ENCODE measurements around the gene SMYD3.

SMYD3 gene

DNA sequence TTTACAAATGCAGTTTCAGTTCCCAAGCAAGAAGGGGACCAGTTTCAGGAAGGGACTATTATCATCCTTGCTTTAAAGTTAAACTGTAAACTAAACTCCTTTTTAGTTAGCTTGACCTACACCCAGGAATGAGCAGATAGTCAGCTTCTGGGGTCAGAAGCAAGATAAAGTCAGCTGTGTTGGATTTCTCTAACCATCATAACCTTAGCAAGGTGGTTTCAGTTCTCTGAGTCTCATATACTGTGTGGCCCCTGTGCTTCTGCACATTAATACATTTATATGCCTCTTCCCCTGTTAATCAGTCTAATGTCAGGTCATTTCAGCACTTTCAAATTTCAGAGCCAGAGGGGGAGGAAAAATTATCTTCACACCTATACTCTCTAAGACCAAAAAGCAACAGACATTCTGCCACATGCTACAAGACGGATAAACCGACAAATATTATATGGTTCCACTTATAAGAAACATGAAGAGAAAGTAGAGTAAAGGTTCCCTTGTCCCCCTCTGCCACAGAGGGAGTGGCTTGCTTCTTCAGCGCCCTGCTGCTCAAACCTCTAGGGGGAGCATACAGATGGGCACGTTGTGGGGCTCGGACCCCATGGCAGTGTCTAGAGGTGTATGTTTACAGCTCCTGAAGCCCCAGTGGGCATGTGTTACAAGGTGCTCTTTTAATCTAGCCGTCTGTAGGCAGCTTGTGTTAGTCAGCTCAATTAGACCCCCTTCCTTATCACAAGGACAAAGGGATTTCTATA, 89.1 kb downstream of the SMYD3 start:
- H3K4me1 ChIP-seq (ENCODE audit: insufficient read depth, insufficient read length): no peaks in the 10 kb centered on the region
- peaks cover 22% of the 10 kb centered on the region; the same call in 1 of the 2 replicates for H3K9me3 ChIP-seq (ENCODE audit: insufficient read depth, low read length)
- no peak overlapping the region for H3K9ac ChIP-seq (ENCODE audit: insufficient read length, low read depth)
- no peak overlapping the region for H3K4me3 ChIP-seq (ENCODE audit: insufficient read length, low read depth)
- no peaks in the 10 kb centered on the region for H3K27me3 ChIP-seq (ENCODE audit: insufficient read depth, insufficient read length)
- no peak for TF ChIP-seq ZNF274 (IDR thresholded peaks at IDR 0.05; ENCODE audit: low read depth, low read length)
- TF ChIP-seq YY1 (IDR thresholded peaks at IDR 0.05; ENCODE audit: insufficient read depth, insufficient read length): no peak
- TF ChIP-seq SUZ12 (IDR thresholded peaks at IDR 0.05; ENCODE audit: extremely low read depth, insufficient read depth, insufficient read length): no peak
- no peaks in the 10 kb centered on the region for H3K36me3 ChIP-seq (ENCODE audit: insufficient read depth, insufficient read length, low read length)
- DNase-seq (ENCODE audit: low read depth, low spot score): no peak

DNA sequence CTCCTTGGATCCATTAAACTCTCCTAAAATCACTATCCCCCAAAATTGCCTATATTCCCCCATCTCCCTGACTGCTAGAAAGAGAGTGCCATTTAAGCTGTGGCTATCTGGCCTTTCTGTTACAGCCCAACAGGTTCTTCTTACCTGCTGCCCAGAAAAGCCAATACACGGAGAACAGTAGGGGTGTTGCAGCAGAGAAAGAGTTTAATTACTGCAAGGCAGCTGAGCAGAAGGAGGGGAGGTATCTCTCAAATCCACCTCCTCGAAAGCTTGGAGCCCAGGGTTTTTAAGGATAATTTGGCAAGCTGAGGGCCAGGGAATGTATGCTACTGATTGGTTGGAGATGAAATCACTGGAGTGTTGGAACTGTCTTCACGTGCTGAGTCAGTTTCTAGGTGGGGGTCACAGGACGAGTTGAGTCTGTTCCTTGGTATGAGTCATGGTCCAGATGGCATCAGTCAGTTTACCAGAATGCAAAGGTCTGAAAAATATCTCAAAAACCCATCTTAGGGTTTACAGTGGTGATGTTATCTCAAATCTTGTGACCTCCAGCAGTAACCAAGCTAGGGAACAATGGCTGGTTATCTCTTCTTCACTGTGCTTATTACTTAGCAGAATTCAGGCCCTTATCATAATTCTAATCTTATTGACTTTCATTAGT, 89.8 kb downstream of the SMYD3 start:
- H3K36me3 ChIP-seq (ENCODE audit: insufficient read depth, insufficient read length, low read length): no peaks in the 10 kb centered on the region
- H3K27me3 ChIP-seq (ENCODE audit: insufficient read depth, insufficient read length): no peaks in the 10 kb centered on the region
- no peak overlapping the region for H3K9ac ChIP-seq (ENCODE audit: insufficient read length, low read depth)
- no peak for DNase-seq (ENCODE audit: low read depth, low spot score)
- no peak for TF ChIP-seq ZNF274 (IDR thresholded peaks at IDR 0.05; ENCODE audit: low read depth, low read length)
- no peak for TF ChIP-seq YY1 (IDR thresholded peaks at IDR 0.05; ENCODE audit: insufficient read depth, insufficient read length)
- no peak for TF ChIP-seq SUZ12 (IDR thresholded peaks at IDR 0.05; ENCODE audit: extremely low read depth, insufficient read depth, insufficient read length)
- H3K4me1 ChIP-seq (ENCODE audit: insufficient read depth, insufficient read length): no peaks in the 10 kb centered on the region
- peaks cover 22% of the 10 kb centered on the region; the same call in 1 of the 2 replicates for H3K9me3 ChIP-seq (ENCODE audit: insufficient read depth, low read length)
- H3K4me3 ChIP-seq (ENCODE audit: insufficient read length, low read depth): no peak overlapping the region

DNA sequence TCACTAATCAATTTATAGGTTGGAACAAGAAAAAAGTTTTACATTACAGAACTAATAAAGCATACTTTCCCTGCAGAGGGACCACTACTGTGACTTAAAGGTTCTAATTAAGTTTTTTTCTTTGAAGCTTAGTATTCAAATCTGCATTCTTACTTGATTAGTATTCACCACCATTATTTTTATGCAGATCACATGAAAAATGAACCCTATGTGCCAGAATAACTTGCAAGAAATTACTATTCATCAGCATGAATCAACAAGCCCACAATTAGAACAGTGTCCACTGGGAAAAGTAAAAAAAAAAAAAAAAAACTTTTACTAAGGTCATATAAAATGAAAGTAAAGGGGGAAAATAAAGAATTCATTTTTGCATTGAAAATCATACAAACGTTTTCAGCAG, 90.8 kb downstream of the SMYD3 start:
- DNase-seq (ENCODE audit: low read depth, low spot score): no peak

DNA sequence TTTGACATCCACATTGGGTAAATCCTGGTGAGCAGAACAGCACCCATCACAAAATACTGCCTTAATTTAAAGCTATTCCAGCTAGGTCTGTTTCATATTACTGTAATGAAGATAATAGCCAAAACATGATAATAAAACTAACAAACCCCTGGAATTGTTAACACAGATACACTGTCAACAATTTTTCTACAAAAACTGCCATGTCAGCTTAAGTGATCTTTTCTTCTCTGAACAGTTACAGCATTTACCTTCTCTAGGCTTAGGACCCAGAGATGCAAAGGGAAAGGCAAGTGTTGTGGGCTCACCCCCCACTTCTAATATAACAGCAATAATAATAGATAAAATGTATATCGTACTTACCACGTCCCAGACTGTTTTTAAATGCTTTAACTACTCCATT, 92.1 kb downstream of the SMYD3 start:
- Histone ChIP-seq H3K36me3 (ENCODE audit: insufficient read depth, insufficient read length, low read length) (no peaks in the 10 kb centered on the region), H3K9me3 (ENCODE audit: insufficient read depth, low read length) (peaks cover 22% of the 10 kb centered on the region; the same call in 1 of the 2 replicates), H3K27me3 (ENCODE audit: insufficient read depth, insufficient read length) (no peaks in the 10 kb centered on the region), H3K4me1 (ENCODE audit: insufficient read depth, insufficient read length) (no peaks in the 10 kb centered on the region), H3K4me3 (ENCODE audit: insufficient read length, low read depth) (no peak overlapping the region), H3K9ac (ENCODE audit: insufficient read length, low read depth) (no peak overlapping the region)
- DNase-seq (ENCODE audit: low read depth, low spot score): no peak
- no peak for TF ChIP-seq SUZ12 (IDR thresholded peaks at IDR 0.05; ENCODE audit: extremely low read depth, insufficient read depth, insufficient read length)
- TF ChIP-seq YY1 (IDR thresholded peaks at IDR 0.05; ENCODE audit: insufficient read depth, insufficient read length): no peak
- TF ChIP-seq ZNF274 (IDR thresholded peaks at IDR 0.05; ENCODE audit: low read depth, low read length): no peak

More for the DNA sequence above, 90.8 kb downstream of the SMYD3 start:
- H3K4me1 ChIP-seq (ENCODE audit: insufficient read depth, insufficient read length): no peaks in the 10 kb centered on the region
- no peaks in the 10 kb centered on the region for H3K27me3 ChIP-seq (ENCODE audit: insufficient read depth, insufficient read length)
- H3K9ac ChIP-seq (ENCODE audit: insufficient read length, low read depth): no peak overlapping the region
- H3K4me3 ChIP-seq (ENCODE audit: insufficient read length, low read depth): no peak overlapping the region
- no peaks in the 10 kb centered on the region for H3K36me3 ChIP-seq (ENCODE audit: insufficient read depth, insufficient read length, low read length)
- TF ChIP-seq ZNF274 (IDR thresholded peaks at IDR 0.05; ENCODE audit: low read depth, low read length) (no peak), SUZ12 (IDR thresholded peaks at IDR 0.05; ENCODE audit: extremely low read depth, insufficient read depth, insufficient read length) (no peak), YY1 (IDR thresholded peaks at IDR 0.05; ENCODE audit: insufficient read depth, insufficient read length) (no peak)
- peaks cover 22% of the 10 kb centered on the region; the same call in 1 of the 2 replicates for H3K9me3 ChIP-seq (ENCODE audit: insufficient read depth, low read length)

DNA sequence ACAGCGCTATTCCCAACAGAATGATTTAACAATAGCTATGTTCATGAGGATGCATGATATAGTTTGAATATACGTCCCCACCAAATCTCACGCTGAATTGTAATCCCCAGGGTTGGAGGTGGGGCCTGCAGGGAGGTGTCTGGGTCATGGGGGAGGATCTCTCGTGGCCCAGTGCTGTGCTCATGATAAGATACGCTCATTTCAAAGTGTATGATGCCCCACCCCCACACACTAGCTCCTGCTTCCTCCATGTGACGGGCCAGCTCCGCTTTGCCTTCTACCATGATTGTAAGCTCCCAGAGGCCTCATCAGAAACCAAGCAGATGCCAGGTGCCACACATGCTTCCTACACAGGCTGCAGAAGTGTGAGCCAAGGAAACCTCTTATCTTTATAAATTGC, 93.6 kb downstream of the SMYD3 start:
- Histone ChIP-seq H3K9me3 (ENCODE audit: insufficient read depth, low read length) (peaks cover 16% of the 10 kb centered on the region; the same call in 1 of the 2 replicates), H3K27me3 (ENCODE audit: insufficient read depth, insufficient read length) (no peaks in the 10 kb centered on the region), H3K9ac (ENCODE audit: insufficient read length, low read depth) (no peak overlapping the region), H3K36me3 (ENCODE audit: insufficient read depth, insufficient read length, low read length) (no peaks in the 10 kb centered on the region), H3K4me1 (ENCODE audit: insufficient read depth, insufficient read length) (no peaks in the 10 kb centered on the region), H3K4me3 (ENCODE audit: insufficient read length, low read depth) (no peak overlapping the region)
- no peak for DNase-seq (ENCODE audit: low read depth, low spot score)
- TF ChIP-seq YY1 (IDR thresholded peaks at IDR 0.05; ENCODE audit: insufficient read depth, insufficient read length) (no peak), ZNF274 (IDR thresholded peaks at IDR 0.05; ENCODE audit: low read depth, low read length) (no peak), SUZ12 (IDR thresholded peaks at IDR 0.05; ENCODE audit: extremely low read depth, insufficient read depth, insufficient read length) (no peak)

DNA sequence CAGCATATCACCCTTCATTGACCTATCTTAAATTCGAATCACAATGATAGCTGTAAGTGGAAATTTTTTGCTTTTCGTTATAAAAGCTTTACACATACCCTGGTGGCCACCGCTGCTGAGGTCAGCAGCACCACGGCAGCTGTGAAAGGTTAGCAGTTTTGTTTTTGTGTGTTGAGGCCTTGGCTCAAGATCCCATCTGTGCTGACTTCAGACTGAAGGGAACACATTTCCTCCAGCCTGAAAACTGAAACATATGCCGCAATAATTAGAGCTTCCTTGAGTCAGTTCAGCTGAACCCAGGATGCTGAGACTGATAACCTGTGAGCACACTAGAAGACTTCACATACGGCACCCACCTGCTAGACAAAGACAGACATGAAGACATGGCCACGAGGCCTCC, 103.0 kb downstream of the SMYD3 start:
- Histone ChIP-seq H3K9ac (ENCODE audit: insufficient read length, low read depth) (no peak overlapping the region), H3K4me3 (ENCODE audit: insufficient read length, low read depth) (no peak overlapping the region), H3K27me3 (ENCODE audit: insufficient read depth, insufficient read length) (no peaks in the 10 kb centered on the region), H3K4me1 (ENCODE audit: insufficient read depth, insufficient read length) (no peaks in the 10 kb centered on the region), H3K36me3 (ENCODE audit: insufficient read depth, insufficient read length, low read length) (no peaks in the 10 kb centered on the region), H3K9me3 (ENCODE audit: insufficient read depth, low read length) (no peaks in the 10 kb centered on the region)
- no peak for TF ChIP-seq SUZ12 (IDR thresholded peaks at IDR 0.05; ENCODE audit: extremely low read depth, insufficient read depth, insufficient read length)
- TF ChIP-seq YY1 (IDR thresholded peaks at IDR 0.05; ENCODE audit: insufficient read depth, insufficient read length): no peak
- TF ChIP-seq ZNF274 (IDR thresholded peaks at IDR 0.05; ENCODE audit: low read depth, low read length): no peak
- no peak for DNase-seq (ENCODE audit: low read depth, low spot score)

DNA sequence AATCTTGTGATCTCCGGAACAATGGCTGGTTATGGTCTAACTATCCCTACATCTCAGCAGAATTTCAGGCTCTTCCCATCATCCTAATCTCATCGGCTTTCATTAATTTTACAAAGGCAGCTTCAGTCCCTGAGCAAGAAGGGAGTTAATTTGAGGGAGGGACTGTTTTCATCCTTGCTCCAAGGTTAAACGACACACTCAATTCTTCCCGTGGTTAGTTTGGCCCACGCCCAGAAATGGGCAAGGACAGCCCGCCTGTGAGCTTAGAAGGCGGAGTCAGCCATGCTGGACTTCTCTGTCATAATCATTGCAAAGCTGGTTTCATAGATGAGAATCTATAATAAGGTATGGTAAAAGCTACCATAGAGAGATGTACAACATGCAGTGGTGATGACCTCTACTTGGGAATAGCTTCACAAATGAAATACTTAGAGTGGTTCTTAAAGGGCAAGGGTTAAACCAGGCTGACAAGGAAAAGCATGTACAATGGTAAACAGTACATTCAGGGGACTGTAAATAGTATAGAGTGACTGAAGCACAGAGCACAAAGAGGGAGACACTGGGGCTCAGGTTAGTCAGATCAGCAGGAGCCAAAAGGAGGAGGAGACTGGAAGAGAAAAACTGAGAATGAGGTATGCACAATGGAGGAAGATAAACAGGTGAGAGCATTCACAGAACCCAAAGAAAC, 108.8 kb downstream of the SMYD3 start:
- Histone ChIP-seq H3K9me3 (ENCODE audit: insufficient read depth, low read length) (no peaks in the 10 kb centered on the region), H3K9ac (ENCODE audit: insufficient read length, low read depth) (no peak overlapping the region), H3K4me3 (ENCODE audit: insufficient read length, low read depth) (no peak overlapping the region), H3K36me3 (ENCODE audit: insufficient read depth, insufficient read length, low read length) (no peaks in the 10 kb centered on the region), H3K27me3 (ENCODE audit: insufficient read depth, insufficient read length) (no peaks in the 10 kb centered on the region), H3K4me1 (ENCODE audit: insufficient read depth, insufficient read length) (no peaks in the 10 kb centered on the region)
- TF ChIP-seq SUZ12 (IDR thresholded peaks at IDR 0.05; ENCODE audit: extremely low read depth, insufficient read depth, insufficient read length): no peak
- no peak for TF ChIP-seq YY1 (IDR thresholded peaks at IDR 0.05; ENCODE audit: insufficient read depth, insufficient read length)
- no peak for TF ChIP-seq ZNF274 (IDR thresholded peaks at IDR 0.05; ENCODE audit: low read depth, low read length)
- DNase-seq (ENCODE audit: low read depth, low spot score): no peak
